Activated CD4-positive, CD25-positive, alpha-beta regulatory T cell treated with anti-CD3 and anti-CD28 coated beads, Interleukin-2, amount 50 U/mL, for 72 hours (primary cell): Measurements from ENCODE around the gene HOXD4.

Source experiments
- DNase-seq: peaks from one replicate; pipeline ENCODE4 v3.0.0; 2021

The HOXD4 gene

DNA sequence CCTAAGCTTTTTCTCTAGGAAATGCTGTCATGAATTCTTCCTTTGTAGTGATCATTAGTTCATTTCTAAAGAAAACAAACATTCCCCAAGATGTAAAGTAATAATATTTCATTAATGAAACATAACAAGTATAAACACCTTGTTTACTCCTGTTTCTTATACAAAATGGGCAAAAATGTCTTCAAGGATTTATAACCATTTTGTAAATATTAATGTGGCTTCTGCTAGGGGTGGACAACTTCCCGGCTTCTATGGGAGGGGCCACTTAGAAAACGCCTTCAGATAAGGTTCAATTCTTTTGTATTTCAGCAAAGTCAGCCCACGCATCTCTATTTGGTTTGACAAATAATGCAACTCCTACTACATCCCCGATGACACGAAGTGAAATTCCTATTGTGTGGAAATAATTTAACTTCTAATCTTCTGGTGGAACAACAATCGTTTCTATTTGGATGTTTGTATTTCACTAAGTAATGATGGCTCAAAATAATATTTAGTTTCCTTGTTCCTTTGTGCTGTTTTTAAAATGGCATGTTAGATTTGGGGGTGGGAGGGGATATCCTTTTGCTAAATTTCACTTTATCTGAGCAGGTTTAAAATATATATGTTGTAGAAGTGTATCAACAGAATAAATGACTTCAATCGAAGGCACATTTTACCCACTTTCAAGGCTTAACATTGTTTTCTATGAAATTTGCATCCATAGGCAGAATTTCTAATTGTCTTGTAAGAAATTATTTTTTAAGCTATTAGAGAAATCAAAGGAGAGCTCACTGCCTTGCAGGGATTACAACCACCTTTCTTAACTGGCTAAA lies 22.4 kb downstream of the HOXD4 start:
- no peak for DNase-seq

DNA sequence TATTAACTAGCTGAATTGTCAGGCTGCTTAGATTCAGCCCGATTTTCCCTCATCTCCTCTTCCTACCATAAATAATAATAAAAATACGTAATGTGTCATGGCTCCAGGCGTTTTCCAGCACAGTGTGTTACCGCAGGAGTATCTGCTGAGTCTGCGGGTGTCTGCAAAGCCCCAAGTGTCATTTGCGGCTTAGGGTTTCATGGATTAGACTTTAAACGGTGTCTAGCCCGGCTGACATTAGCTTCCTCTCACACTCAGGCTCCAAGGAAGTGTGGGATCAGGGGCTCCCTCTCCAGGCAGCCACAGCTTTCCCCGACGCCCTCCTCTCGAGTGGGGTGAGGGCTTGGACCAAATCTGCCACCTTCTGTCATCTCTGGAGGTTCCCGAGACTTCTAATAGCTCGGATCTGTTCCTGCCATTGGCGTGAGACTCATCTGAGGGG lies 23.1 kb downstream of the HOXD4 start:
- no peak for DNase-seq

DNA sequence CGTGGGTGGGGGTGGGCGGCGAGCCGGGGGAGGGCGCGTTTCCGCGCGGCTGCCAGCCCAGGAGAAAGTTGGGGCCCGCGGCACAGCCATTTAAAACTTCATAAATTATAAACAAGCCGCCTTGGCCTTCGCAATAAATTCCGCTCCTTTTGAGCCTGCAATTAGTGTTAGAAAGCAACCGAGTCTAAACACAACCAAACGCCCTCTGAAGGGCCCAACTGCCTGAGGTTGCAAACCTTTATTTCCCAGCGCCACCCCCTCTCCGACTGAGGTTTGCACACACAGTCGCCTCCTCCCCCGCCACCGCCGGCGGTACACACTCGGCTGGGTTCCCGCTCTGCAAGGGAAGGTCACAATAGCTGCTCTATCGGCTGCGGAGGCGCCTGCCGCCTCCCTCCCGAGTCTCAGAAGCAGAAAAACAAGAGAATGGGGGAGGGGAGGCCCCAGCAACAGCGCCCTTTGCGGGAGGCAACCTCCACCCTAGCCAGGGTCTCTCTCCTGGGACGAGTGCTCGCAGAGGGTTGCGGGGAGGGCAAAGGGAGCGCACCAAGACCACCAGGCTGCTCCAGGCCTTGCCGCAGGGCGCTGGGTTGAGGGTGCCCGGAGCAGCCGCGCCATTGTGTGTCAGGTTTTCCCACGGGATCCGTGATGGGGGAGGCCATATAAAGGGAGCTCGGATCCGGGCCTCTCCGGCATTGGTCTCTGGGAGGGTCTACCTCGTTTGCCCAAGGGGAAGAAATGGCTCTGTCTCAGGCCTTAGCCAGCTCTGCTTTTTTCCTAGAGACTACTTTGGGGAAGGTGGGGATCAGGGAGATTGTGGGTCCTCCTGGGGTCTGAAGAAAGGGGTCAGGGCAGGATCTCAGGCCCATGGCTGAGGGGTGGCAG lies 23.7 kb downstream of the HOXD4 start:
- no peak for DNase-seq

DNA sequence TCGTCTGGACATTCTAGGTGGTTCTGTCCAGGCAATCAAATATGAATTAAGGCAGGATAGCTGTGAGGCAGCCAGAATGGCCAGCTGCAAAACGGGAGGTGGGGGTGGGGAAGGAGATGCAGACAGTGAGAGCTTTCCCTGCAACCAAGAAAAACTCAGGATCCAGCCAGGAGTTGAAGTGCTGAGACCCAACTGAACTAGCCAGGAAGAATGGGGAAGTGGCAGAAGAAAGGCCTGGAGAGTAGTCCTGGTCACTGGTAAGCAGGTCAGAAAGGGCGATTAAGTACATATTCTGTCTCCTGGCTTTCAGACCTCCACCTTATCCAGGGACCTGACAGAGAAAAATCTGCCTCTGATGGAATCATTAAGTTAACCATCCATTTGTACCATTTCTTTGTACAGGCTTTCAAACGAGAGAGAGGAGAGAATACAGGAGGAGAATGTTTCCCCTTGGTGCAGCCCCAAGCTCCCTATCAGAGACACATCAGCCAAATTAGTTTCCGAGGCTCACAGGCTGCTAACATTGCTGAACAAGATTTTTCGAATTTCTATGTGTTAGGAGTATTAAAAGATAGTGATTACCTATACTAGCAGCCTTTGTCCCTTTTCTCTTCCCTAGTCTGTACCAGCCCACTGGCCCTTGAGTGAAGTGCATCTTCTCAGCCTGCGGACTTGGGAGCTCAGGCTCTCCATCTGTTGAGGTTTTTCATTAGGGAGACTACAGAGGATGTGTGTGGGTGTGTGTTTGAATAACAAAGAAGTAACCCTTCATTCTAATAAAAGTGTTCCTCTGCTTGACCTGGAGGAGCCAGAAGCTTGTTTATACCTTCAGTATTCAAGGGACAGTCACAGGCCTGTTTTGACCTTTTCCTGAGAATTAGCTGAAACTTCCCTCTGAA lies 24.6 kb downstream of the HOXD4 start:
- DNase-seq: no peak

DNA sequence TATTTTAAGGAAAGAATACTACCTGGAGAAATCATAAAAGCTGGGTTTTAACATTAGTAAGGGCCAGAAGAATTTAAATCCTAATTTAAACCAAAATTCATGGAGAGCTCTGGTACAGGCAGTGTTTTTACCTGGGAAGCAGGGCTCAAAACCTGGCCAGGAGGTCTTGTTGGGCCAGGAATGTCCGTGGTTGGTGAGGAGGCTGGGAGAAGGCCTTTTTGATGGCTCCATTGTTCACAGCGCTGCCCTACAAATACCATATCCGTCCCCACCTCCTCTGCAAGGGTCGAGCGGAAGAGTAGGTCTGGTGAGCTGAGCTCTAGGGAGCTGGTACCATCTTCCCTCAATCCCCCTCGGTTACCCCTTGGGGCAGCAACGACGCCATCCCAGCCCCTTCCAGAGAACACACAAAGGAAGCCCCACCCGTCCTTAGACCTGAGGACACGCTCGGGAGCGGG lies 26.3 kb downstream of the HOXD4 start:
- no peak for DNase-seq

DNA sequence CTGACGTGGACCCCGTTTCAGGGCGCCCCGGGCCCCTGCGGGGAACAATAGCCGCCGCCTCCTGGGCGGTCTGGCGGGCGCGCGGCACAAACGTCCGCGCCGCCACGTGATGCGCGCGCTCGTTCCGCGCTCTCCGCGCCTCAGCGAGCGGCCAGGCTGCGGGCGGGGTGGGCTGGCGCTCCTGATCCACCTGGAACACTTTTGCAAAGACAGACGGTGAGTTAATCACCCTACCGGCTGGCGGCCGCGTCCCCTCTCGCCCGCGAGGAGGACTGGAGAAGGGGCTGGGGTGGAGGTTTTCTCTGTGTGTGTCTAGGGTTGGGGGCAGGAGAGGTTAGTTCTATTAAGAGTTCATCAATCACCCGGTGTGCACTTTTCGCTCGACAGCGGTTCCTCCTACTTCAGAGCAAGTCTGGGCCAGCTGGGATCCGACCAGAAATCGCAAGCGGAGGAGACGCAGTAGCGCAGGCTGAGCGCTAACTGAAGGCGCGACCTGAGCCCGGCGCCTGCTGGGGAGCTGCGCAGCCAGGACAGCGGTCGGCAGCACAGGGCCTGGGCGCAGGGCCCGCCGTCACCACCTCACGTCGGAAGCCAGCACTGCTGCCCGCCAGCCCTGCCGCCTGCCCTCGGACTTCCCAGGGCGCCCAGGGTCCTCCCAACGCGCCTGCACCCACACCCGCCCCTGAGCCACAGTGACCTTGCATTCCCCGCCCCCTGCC lies 26.8 kb downstream of the HOXD4 start:
- DNase-seq: no peak

DNA sequence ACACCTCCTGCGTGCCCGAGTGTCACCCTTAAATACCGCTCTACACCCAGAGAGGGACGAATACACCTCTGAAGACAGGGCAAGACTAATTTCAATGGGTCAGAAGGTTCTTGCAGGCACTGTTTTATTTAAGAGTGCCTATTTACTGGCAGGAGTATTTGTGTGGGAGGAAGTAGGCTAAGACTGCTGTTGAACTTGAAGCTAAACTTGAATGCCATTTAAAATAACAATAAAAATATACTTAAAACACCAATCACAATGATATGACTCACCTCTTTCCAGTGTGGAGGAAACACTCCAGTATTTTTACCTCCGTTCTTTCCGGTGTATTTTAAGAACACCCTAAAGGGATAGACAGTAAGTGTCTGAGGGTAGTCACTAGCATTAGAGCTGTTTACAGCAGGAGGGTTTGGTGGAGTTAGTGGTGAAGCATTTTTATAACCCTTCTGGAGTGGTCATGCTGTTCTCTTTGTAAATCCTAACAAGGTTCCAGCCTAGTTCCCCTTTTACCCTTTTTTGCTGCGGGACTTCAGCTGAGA lies 27.5 kb downstream of the HOXD4 start:
- DNase-seq: no peak

DNA sequence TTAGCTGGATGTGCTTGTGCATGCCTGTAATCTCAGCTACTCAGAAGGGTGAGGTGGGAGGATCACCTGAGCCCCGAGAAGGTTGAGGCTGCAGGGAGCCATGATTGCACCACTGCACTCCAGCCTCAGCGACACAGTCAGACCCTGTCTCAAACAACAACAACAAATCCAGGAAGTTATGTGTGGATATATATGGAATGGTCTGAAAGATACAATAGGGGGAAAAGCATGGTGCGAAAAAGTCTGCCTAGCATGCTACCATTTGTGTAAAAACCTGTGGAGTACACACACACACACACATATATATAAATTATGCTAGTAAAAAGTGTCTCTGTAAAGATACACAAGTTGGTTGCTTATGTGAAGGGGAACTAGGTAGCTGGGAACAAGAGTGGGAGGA lies 30.2 kb downstream of the HOXD4 start:
- DNase-seq: no peak

DNA sequence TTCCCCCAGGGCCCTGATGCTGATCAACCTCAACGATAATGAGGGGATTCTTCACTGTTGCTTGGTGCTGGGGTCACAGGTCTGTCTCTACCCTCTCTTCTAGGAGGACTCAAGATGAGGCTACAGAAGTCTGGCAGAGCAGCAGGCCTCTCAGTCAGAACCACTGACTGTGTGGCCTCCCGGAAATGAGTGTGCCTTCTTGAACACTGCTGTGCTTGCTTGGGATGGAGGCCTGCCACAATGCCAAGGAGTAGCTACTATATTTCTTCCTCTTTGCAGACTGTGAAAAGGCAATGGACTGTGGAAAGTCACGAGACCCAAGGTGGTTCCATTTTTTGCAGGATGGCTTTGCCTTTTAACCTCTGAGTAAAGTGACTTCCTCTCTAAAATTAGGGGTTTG lies 31.3 kb downstream of the HOXD4 start:
- no peak for DNase-seq

DNA sequence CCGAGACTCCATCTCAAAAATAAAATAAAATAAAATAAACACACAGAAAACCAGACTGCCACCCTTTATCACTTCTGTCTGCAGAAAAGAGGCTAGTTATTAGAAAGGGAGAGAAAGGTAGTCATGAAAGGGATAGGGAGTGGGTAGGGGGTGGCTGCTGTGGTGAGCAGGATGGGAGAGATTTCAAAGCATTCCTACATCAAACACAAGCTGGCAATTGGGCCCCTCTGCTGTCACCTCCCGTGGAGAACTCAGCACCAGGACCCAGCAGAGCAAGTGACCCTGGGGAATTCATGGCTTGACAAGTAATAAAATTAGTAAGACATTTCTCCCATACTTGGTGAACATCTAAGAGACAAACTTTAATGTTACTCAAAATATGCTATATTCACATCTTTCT lies 33.4 kb downstream of the HOXD4 start:
- DNase-seq: no peak

DNA sequence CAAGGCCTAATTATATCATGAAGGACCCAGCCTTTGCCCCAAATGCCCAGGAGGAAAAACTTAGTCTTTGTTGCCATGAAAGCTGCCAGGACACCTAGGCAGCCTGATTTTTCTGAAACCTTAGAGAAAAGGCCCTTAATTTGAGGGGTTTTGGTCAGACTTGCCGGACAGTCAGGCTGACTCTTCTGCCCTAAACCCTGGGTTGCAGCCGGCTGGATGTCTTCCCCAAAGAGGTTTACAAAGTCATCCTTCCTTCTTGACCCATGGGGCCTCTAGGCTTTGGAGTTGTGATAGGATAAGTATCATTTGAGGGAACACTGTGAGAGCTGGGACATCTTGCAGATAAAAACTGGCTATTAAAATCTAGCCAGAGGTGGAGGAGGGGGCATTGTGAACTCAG lies 34.7 kb downstream of the HOXD4 start:
- DNase-seq: no peak

DNA sequence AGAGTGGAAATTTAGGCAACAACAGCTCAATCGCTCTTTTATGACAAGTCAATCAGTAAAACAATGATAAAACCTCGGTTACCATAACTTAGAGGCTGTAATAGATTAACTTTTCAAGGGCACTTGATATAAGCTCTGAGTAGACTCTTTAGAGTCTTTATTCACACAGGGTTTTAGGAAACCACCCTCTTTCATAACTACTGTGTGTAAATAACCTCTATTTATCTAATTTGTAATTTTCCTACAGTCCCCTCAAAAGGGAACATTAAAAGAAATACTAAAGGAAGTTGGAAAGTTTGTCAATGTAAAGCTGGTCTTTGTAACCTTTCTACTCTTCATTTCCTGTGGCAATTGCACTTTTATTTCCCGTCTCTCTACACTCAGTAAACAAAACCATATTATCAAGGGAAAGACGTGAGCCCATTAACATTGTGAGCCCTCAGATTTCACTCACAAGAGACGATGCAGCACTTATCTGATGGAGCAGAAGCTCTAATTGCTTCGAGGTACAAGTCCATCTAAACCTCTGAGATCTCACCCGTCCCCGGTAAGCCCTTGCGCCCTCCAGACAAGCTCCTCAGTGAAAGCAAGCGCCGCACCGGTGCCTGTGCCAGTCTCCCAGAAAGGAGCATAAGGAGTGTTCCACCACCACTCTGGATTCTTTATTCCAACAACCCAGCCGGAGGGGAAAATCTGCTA lies 36.0 kb downstream of the HOXD4 start:
- no peak for DNase-seq

DNA sequence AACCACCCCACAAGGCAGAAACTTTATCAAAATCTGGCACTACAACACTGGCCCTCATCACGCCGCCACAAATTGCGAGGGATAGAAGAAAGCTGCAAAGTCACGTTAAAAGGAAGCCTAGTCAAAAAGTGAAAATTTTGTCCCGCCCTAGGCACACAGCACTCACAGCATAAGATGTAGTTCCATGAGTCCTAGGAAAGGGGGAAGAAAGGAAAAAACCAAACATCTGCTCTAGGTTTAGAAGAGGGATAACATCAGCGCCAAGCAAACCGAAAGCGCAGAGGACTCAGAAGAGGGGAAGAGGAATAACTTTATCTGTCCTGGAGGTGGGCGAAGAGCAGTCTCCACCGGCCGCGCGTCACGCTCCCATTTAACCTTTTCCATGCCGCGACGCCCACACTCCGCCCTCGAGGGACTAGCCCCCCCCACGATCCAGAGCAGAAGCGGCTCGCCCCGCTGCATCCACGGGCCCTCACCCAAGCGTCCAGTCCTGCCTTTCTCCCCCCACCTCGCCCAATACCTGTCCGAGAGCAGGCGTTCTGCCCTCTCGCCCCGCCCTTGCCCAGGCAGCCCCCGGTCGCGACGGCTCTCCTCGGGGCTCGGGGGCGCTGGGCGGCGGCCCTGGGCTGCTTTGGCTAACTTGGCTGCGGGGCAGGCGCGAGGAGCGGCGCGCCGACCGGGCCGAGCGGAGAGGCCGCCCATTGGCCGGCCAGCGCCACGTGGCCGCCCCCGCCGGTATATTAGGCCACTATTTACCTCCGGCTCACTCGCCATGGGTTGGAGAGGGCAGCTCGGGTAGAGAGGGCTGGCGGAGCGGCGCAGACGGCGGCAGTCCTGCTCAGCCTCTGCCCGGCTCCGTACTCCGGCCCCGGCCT lies 36.8 kb downstream of the HOXD4 start, which contains the start of gene HOXD1:
Gene HOXD1, plus strand, starts transcription at position 770 of the 875 bp plus-strand sequence. CDS start 134 bp downstream, outside the sequence.
- DNase-seq: peak; percentile 29

DNA sequence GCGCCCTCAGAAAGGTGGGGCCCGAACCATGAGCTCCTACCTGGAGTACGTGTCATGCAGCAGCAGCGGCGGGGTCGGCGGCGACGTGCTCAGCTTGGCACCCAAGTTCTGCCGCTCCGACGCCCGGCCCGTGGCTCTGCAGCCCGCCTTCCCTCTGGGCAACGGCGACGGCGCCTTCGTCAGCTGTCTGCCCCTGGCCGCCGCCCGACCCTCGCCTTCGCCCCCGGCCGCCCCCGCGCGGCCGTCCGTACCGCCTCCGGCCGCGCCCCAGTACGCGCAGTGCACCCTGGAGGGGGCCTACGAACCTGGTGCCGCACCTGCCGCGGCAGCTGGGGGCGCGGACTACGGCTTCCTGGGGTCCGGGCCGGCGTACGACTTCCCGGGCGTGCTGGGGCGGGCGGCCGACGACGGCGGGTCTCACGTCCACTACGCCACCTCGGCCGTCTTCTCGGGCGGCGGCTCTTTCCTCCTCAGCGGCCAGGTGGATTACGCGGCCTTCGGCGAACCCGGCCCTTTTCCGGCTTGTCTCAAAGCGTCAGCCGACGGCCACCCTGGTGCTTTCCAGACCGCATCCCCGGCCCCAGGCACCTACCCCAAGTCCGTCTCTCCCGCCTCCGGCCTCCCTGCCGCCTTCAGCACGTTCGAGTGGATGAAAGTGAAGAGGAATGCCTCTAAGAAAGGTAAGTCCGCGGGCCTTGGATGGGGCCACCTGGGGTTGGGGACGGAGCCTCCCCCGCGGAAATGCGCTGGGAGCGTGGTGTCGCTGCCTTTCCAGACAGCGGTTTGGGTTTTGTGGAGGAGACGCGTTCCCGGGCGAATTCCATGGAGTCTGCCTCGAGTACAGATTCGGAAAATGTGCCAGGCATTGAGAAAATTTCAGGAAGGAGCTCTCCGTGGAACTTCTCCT lies 37.7 kb downstream of the HOXD4 start:
- DNase-seq: peak; percentile 30

DNA sequence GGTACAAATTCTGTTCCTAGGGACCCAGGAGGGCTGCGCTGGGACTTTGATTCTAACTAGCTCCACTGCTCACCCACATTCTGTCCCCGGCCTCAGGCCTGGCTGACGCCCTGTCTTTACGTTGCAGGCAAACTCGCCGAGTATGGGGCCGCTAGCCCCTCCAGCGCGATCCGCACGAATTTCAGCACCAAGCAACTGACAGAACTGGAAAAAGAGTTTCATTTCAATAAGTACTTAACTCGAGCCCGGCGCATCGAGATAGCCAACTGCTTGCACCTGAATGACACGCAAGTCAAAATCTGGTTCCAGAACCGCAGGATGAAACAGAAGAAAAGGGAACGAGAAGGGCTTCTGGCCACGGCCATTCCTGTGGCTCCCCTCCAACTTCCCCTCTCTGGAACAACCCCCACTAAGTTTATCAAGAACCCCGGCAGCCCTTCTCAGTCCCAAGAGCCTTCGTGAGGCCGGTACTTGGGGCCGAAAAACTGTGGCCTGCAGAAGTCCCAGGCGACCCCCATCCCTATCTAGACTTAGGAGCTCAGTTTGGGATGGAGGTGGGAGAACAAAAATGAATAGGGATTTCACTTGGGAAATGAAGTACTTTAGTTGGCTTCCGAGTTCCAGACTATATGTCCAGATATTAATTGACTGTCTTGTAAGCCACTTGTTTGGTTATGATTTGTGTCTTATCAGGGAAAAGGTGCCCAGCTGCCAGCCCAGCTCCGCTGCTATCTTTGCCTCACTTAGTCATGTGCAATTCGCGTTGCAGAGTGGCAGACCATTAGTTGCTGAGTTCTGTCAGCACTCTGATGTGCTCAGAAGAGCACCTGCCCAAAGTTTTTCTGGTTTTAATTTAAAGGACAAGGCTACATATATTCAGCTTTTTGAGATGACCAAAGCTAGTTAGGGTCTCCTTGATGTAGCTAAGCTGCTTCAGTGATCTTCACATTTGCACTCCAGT lies 38.6 kb downstream of the HOXD4 start:
- no peak for DNase-seq

DNA sequence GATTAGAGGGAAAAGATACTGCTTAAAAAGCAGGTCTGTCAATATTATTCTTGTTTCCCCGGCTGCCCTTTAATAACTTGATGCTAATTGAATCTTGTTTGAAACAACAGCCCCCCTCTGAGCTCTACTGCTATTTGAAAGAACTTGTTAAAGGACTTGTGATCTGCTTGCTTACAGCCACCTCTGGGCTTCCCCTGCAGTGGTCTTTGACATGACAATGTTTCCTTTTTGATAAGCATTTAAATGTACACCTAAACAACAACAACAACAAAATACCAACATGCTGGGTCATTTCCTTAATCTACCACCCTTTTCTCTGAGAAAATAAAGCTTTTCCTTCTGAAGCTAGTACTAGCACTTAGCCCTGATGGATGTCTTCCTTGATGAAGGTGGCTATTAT lies 41.0 kb downstream of the HOXD4 start:
- DNase-seq: no peak

DNA sequence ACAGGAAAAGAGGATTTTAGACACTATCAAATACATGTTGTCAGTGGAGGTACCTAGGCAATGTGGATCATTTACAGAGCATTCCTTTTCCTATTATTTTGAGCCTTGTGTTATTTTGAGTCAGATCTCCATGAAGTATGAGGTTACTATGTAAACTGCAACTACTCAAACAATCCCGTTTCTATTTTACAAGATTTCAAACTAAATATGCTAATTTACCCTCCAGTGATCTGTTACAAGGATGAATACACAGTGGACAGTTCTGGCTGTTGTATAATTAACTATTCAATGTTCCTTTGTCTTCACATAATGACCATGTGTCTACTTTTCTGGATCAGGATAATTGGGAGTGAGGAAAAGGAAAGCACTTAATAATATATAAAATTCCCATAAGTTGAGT lies 41.7 kb downstream of the HOXD4 start:
- DNase-seq: no peak

DNA sequence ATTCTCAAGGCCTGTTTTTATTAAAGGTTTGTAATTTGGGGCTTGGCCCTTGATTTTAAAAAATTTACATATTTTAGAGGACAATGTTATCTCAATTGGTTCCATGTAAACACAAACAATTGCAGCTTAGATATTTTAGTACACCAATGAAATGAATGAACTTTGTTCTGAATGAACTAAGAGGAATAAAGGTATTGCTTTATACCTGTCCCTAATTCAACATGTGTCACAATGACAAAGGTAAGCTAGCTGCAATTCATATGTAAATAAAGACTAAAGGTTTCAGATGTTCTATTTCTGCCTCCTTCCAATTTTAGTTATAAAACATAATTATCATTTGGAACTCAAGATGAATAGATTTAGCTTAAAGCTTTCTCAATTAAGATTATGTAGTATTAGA lies 48.6 kb downstream of the HOXD4 start:
- no peak for DNase-seq
